HuH-7 (cell line): ENCODE measurements around the gene SAP25.

Source experiments
- DNase-seq: peaks from one replicate; pipeline ENCODE4 v3.0.0; 2011; ENCODE audit warnings: low spot score

The SAP25 gene

DNA sequence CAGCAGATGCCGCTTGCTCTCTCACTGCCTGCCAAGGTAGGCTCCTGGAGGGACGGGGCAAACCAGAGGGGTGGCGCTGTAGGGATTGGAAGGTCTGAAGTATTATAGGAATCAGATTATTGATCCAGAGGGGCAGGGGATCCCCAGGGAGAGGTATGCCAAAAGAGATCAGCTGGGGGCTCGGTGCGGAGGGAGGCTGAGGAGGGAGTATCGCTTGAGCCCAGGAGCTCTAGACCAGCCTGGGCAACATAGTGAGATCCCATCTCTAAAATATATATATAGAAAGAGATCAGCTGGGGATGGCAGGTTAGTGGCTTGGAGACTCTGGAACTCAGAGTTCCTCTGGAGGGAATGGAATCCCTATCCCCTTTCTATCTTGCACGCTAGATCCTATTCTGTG is 21.5 kb upstream of the SAP25 start:
- no peak for DNase-seq

DNA sequence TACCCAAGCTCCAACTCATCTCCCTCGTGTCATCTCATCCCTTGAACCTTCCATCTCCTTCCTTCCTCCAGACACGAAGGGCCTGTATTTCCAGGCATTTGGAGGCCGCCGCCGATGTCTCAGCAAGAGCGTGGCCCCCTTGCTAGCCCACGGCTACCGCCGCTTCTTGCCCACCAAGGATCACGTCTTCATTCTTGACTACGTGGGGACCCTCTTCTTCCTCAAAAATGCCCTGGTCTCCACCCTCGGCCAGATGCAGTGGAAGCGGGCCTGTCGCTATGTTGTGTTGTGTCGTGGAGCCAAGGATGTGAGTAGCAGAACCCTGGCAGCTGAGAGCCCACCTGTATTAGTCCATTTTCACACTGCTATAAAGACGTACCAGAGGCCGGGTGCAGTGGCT is 17.9 kb upstream of the SAP25 start:
- DNase-seq = no peak

DNA sequence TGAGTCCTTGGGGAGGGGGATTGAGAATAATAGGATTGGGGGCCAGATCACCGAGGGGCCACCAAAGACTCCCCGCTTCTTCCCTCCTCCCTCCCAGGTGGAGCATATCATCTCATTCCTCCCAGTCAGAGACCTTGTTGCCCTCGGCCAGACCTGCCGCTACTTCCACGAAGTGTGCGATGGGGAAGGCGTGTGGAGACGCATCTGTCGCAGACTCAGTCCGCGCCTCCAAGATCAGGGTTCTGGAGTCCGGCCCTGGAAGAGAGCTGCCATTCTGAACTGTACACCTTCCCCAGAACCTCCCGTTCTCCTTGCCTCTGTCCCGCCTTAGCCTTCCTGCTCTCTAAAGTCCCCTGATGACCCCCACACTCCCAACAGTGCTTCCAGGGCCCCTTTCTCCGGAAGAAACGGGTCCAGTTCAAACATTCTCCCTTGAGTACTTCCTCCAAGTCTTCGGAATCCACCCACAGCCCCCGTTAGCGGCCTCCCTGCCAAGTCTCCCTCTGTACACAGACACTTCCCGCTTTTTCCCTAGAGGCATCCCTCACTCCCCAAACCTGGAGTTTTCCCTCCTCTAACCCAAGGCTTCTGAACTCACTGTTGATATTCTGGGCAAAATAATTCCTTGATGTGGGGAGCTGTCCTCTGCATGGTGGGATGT is 16.5 kb upstream of the SAP25 start:
- no peak for DNase-seq

DNA sequence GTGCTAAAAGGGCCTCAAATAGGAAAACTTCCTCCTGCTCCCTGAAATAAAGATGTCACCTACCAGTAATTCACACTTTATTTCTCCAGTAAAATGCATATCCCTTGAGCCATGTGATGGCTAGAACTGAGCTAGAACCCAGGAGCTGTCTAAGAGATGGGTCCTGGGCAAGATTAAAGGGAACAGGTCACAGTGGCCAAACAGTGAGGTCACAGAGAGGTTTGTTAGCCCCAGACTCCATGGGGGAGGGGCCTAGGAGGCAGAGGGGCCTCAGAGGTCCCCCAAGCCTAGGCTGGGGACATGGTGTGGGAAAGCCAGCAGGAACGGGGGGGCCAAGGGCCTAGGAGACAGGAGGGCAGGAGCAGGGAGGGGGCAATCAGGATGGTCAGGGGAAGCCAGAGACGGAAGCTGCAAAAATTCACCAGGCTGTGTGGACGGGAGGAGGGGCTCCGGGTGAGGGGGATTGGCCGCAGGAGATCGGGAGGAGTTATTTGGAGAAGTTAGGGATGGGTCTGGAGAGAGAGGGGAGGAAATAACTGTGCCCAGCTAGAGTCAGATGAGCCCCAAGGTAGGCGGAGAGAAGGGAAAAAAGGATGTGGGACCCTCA is 15.7 kb upstream of the SAP25 start:
- no peak for DNase-seq

DNA sequence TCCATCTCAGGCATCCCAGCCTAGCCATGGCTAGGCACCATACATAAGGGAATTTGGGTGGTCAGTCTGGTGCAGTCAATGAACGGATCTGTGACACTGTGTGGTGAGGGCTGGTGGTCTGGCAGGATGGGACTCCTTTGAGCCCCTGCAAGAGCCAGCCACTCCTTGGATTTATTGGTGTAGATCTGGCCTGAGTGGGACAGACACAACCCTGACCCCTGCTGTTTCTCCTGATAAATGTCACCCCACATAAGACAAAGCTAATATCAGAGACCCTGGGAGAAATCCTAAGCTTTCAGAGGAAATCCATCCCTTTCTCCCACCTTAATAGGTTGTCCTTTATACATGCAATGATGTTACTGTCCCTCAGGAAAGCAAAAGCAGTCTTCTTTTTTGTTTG is 14.7 kb upstream of the SAP25 start:
- no peak for DNase-seq

DNA sequence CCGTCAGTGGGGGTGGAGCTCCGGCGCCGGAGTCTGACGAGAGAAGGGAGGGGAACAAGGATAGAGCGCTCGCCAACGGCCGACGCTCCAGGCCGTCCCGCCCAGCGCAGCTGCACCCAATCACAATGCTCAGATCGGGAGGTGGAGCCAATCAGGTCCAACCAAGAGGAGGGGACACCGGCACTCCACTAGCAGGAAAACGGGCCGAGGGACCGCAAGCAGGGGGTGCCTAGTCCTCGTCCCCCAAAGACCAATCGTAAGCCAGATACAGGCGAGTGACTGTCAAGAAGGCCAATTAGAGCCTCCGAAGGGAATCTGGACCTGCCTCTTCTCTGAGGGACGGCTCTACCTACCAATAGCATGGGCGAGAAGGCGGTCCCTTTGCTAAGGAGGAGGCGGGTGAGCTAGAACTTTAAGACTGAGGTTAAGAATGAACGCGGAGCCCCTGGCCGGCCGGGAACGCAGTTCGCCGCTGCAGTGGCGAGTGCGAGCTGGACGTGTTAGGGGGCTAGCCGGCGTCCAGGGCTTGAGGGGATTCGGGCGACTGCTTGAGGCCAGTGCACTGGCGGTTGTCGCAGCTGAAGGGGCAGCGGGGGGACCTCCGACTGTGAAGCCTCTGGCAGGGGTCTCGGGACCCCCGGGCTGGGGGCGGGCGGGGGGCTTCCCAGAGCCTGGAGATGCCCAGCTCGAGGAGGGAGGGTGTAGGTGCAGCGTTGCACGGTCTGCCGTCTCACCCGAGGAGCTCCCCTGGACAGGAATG is 12.7 kb upstream of the SAP25 start, which contains the start of gene FBXO24:
Gene FBXO24 (plus strand): TSS at position 63 of the 760 bp plus-strand sequence. CDS start 298 bp downstream, at position 361.
- peak; percentile 100 for DNase-seq

DNA sequence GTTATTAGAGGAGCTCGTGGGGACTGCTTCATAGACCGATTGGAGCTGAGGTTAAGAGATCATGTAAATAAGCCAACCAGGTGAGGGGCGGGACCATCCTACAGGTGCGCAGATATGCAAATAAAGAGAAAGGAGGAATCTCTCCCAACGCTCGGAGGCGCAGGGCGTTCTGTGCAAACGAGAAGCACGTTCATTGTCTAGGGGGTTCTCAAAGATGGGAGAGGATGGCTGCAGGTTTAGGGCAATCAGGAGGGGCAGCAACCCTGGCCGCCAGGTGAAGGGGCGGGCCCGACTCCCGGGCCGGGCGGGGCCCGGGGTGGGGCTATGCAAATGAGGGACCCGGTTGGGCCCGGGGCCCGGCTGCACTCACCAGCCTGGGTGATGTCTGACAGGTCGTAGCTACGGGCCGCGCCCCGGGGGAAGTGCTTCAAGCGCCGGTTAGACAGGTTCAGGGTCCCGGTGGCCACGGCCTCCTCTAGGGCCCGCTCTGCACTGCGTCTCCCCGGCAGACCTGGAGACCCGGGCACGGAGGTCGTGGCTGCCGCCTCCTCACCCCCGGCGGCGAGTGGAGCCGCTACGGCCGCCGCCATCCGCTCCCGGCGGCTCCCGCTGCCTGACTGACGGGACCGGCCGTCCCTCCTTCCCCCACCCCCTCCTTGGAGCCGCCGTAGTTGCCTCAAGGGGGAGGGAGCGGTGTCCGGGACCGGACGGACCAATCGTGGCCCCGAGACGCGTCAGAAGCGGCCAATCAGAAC is 12.0 kb upstream of the SAP25 start, which contains the start of gene LRCH4:
Gene LRCH4 (minus strand): TSS at position 619 of the 755 bp plus-strand sequence. CDS start 29 bp downstream, at position 590.
- peak; percentile 100 for DNase-seq

DNA sequence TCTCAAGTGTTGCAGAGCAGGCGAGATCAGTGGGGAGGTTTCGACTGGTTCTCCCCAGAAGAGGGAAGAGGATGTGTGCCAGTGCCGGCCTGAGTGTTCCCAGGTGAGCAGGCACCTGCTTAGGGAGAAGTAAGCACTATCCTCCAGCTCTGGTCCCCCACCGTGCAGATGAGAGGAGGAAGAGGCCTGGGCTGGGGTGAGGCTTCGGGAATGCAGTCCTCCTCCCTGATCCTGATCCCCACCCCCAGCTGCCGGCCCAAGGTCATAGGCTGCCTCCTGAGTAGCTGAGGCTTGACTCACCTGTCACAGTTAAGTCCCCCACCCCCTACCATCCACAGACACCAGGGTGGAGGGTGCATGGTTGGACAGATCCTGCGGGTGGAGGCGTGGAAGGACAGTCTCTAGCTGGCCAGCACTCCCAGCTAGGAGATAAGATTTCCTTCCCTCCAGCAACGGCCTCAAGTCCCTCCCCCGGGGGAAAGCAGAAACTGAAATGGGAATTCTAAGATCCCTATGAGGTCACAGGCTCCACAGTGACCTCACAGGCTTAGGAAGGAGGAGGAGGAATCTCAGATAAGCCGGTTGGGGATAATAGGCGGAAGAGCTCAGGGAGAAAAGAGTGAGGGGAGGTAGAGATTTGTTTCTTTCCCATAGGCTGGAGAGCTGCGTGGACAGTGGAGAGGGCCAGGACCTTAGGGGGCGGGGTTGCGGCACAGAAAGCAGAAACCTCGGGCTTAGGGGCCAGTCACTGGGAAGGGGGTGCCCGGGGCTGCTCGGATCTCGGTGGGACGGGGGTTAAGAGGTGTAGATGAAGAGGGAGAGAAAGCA is 11.2 kb upstream of the SAP25 start:
- no peak for DNase-seq

DNA sequence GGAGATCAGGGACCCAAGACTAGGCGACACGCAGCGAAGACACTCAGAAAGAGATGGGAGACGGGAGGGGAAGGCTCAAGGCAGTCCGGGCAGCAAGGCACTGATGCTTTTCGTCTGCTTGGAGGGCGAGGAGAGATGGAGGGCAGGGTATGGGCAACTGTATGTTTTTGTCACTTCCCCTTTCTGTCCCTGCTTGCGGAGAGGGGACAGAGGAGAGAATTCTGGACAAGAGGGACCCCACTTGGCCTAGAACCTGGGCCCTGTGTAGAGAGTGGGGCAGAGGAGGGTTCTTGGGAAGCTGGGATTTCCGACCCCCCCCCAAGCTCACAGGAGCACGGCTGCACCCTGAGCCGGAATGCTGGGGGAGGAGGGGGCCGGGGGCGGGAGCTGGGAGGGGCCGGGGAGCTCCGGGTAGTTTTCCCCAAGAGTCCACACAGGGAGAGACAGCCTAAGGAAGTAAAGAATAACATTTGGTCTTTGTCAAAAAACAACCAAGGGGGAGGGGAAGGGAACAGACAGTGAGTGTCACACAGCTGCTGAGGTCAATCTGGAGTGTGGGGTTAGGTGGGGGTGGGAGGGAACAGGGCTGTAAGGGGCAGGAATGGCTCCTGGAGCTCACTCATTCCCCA is 10.5 kb upstream of the SAP25 start:
- DNase-seq = no peak

DNA sequence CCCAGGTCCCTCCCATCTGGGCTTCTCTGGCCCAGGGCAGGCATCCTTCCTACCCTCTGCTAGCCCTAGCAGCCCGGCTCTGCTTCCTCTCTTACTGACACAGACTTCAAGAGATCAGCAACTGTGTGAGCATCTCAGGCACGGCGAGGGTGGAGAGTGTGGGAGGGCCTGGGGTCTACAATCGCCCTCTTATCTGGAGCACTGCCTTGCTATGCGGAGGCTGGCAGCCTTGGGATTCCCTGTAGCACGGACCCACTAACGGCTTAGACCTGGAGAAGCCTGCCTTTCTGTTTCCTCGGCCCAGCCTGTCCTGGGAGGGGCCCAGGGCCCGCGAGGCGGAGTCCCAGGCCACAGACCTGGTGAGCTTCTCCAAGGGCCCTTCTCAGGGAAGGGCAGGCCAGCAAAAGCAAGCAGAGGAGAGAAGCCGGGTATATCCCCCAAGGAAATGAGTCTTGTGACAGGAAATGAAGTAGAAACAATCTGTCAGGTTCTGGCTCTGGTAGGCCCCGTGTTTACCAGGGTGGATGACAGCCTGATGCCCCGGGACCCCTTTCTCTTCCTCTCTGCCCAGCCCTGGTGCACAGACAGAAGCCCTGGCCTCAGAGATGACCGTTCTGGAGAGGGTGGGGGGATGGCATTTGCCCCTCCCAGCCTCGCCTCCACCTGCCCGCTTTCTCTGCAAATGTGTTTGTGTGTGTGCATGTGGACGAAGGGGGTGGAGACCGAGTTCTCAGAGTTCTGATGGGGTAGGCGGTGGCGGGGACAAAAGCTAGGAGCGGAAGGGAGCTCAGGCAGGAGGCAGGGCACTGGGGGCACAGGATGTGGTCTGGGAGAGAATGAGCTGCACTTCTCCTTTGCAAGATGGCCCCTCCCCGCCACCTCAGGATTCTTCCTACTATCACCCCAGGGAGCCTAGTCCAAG is 9.7 kb upstream of the SAP25 start:
- no peak for DNase-seq

DNA sequence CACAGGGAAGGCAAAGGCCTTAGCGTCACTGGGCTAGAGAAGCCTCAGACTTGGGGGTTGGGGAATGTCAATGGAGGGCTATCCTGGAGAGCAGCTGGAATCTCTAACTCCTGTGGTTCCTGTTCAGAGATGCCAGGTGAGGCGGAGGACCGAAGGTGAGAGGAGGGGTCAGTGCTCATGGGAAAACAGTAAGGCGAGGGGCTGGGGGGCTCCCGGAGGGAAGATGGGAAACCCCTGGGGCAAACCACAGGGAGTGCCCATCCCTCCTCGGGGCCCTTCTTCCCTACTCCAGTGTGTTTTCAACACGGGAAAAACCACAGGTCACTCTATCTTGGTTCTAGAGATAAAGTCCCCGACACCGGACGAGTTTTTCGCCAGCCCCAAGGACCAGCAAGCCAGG is 8.9 kb upstream of the SAP25 start:
- DNase-seq = no peak

DNA sequence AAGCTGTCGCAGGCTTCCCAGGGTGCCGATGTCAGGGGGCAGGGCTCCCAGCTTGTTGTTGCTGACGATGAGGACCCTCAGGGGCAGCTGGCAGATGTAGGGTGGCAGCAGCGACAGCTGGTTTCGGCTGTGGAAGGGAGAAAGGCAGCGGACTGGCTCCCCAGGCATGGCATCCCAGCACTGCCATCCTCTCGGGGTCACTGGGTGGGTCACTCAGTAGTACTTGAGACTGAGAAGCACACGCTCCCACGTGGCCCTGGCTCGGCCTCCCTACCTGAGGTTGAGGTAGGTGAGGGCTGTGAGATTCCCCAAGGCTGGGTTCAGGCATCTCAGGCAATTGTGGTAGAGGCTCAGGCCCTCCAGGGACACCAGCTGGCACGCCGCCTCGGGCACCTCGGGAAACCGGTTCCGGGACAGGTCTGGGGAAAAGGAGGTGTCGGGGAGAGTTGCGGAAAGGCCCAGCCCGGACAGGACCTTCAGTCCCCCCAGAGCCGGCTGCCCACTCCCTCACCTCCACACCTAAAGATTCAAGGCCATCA is 8.4 kb upstream of the SAP25 start:
- DNase-seq = no peak

DNA sequence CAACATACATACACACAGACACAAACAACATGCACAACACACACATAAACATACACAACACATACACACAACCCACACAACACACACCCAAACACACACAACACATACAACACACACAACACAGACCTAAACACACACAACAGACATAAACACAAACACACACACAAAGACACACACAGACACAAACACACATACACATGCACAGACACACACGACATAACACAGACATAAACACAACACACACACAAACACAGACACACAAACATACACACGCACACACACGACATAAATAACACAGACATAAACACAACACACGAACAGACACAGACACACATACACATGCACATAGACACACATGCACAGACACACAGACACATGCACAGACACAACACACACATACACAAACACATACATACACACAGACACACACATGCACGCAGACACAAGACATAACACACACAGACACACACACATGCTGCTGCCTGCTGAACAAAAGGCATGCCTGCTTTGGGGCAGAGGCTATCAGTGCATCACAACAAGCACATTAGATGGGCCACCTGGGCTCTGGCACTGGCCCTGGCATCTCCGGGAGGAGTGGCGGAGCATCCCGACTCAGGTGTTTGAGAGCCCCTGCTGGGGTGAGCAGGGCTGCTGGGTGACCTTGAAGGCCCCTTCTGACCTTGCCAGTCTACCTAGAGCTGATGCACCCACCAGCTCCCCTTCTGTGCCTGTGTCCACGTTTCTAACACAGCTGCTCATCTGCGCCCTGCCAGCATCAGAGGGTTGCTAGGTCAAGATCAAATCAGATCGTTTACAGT is 7.0 kb upstream of the SAP25 start:
- no peak for DNase-seq

DNA sequence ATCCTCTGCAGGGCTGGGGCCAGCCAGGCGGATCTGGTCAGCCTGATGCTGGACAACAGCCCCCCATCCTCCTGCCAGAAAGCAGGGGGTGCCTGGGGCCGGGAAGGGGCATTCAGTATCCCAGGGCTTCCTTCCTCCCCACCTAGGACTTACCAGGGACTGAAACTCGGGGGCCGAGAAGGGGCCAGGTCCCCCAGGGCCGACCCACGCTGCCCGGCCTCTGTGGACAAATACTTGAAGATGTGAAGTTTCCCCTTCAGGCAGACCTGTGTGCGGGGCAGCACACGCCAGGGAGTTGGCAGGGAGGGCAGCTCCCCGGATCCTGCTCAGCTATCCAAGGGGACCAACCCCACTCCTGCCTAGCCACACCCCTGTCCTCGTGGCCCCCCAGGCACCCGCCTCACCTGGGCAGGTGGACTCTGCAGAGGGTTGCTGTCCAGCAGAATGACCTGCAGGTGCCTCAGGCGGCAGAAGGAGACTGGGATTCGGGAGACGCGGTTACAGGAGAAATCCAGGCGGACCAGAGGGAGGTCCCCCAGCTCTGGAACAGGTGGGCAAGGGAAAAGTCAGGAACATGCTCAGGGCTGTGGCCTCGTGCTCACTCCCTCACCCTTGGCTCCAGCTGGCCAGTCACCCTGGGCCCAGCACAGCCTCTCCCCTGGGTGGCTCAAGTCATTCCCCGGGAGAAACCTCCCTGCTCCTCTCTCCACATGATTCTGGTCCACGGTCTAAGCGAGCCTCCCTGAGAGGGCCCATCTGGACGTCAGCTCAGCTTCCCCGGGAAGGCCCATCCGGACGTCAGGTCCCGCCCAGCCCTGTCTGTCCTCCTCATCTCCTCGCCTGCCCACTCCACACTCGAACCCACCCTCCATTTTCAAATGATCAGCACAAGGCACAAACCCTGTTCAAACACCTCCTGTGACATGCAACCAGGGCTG is 4.8 kb upstream of the SAP25 start:
- DNase-seq = no peak

DNA sequence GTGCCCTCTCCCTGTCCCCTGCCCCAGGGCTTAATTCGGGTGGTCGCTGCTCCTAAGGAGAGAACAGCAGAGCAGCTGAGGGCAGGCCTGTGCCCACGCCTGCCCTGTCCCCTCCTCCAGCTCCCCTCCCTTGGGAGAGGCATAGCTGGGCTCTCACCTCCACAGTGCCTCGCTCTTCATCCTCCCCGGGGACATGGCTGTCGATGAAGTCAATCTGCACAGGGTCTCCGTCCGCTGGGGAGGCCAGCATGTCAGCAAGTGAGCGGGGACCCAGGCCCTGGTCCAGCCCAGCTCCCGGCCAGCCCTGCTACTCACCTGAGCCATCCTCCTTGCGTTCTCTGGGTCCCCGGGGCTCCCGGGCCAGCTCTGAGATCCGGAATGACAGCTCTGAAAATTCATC is 3.8 kb upstream of the SAP25 start:
- no peak for DNase-seq

DNA sequence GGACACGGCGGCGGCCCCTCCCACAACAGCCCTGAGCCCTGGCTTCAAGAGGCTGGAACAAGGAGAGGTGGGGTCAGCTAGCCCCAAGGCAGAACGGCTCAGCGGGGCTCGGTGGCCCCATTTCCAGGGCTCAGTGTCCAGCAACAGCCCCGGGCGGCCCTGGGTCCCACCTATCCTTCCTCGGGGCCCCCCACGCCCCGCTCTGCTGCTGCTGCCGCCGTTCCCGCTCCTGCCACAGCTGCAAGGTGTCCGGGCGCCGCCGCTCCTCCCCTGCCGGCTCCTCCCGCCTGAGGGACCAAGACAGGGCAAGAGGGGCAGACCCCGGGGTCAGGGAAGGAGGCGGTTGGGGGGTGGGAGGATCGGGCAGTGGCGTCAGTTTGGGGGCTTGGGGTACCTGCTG is 3.4 kb upstream of the SAP25 start:
- no peak for DNase-seq

DNA sequence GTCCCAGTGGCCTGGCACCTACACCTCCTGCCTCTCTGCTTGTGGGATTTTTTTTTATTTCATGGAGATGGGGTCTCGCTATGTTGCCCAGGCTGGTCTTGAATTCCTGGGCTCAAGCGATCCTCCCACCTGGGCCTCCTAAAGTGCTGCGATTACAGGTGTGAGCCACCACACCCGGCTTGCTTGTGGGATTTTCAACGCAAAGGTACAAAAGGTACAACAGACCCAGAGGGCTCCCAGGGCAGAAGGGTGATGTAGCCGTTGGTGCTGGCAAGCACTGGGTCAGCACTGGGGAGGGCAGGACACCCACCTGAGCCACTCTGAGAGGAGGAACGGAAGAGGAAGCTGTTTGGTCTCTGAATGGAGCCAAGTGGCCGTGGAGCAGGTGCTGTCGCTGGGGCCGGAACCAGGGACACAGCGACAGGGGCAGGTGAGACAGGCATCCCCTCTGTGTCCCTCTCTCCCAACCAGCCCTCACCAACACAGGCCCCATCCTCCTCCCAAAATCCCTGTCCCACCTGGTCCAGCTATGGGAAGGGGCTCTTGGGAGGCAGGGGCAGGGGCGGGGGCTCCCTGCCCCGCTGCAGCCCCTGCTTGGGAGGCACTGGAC is 2.8 kb upstream of the SAP25 start:
- DNase-seq = no peak
